GM12878 (cell line): ENCODE data around the gene DCTN5. TPM values are rescaled to one million over a fixed set of nuclear protein-coding genes. Genes with fewer than 3 reads are reported as not detected.

Source experiments
- ASH2L ChIP-seq: fragments of 300-600, 200-600 bp; sonication (generic); IDR thresholded peaks from 2 replicates; pipeline ENCODE4 v1.6.1; 2017; ENCODE audit warnings: low read depth, mild to moderate bottlenecking, borderline replicate concordance
- CBFB ChIP-seq: IDR thresholded peaks from 2 replicates; pipeline ENCODE4 v1.6.1; 2016; ENCODE audit warnings: antibody characterized with exemption, low read depth
- CBX5 ChIP-seq: sonication (generic); IDR thresholded peaks from 2 replicates; pipeline ENCODE4 v1.6.1; 2016; ENCODE audit warnings: low read depth, moderate library complexity, mild to moderate bottlenecking, inconsistent platforms
- DPF2 ChIP-seq: fragments of 450-650 bp; IDR thresholded peaks from 2 replicates; pipeline ENCODE4 v1.6.1; 2017; ENCODE audit warnings: mild to moderate bottlenecking
- ESRRA ChIP-seq: IDR thresholded peaks from 2 replicates; pipeline ENCODE4 v1.6.1; 2012; ENCODE audit warnings: mild to moderate bottlenecking, low read length, improper control_type of control experiment
- FOS ChIP-seq: IDR thresholded peaks from 3 replicates; pipeline ENCODE4 v1.6.1; 2011; ENCODE audit warnings: borderline replicate concordance; ENCODE audit not compliant: insufficient read length; ENCODE audit errors: extremely low read depth
- FOXK2 ChIP-seq: fragments of 450-650 bp; IDR thresholded peaks from 2 replicates; pipeline ENCODE4 v1.6.1; 2017; ENCODE audit warnings: mild to moderate bottlenecking, moderate library complexity
- GATAD2B ChIP-seq: fragments of 450-650 bp; conservative IDR thresholded peaks from 2 replicates; pipeline ENCODE4 v1.6.1; 2017; ENCODE audit warnings: low read depth, mild to moderate bottlenecking, moderate library complexity
- HCFC1 ChIP-seq: fragments of 150-350 bp; IDR thresholded peaks from 2 replicates; pipeline ENCODE4 v1.6.1; 2014; ENCODE audit warnings: low read length
- MTA2 ChIP-seq: fragments of 450-650 bp; IDR thresholded peaks from 2 replicates; pipeline ENCODE4 v1.6.1; 2016; ENCODE audit warnings: low read depth, mild to moderate bottlenecking, moderate library complexity
- MTA3 ChIP-seq: IDR thresholded peaks from 2 replicates; pipeline ENCODE4 v1.6.1; 2012; ENCODE audit warnings: low read length, inconsistent platforms, borderline replicate concordance
- NR2F1 ChIP-seq: fragments of 450-650 bp; conservative IDR thresholded peaks from 2 replicates; pipeline ENCODE4 v1.6.1; 2017; ENCODE audit warnings: mild to moderate bottlenecking
- POLR2AphosphoS2 ChIP-seq: IDR thresholded peaks from 2 replicates; pipeline ENCODE4 v1.6.1; 2011; ENCODE audit warnings: low read depth, mild to moderate bottlenecking, low read length, improper control_type of control experiment, moderate library complexity
- SMAD1 ChIP-seq: fragments of 450-650 bp; IDR thresholded peaks from 2 replicates; pipeline ENCODE4 v1.6.1; 2018; ENCODE audit warnings: mild to moderate bottlenecking, low read depth; ENCODE audit not compliant: partially characterized antibody
- SRF ChIP-seq, 2 experiments: IDR thresholded peaks; 2 replicates each; pipeline ENCODE4 v1.6.1; 2011; ENCODE audit warnings: low read depth in 2 of 2, low read length in 2 of 2, mild to moderate bottlenecking in 1 of 2, moderate library complexity in 1 of 2
- STAT1 ChIP-seq: fragments of 450-650 bp; conservative IDR thresholded peaks from 2 replicates; pipeline ENCODE4 v1.6.1; 2014; ENCODE audit warnings: antibody characterized with exemption, mild to moderate bottlenecking
- SUPT20H ChIP-seq: IDR thresholded peaks from 2 replicates; pipeline ENCODE4 v1.6.1; 2011; ENCODE audit warnings: low read depth, mild to moderate bottlenecking, low read length, moderate library complexity, borderline replicate concordance; ENCODE audit not compliant: control insufficient read depth
- TAF1 ChIP-seq: IDR thresholded peaks from 2 replicates; pipeline ENCODE4 v1.6.1; 2011; ENCODE audit warnings: mild to moderate bottlenecking, low read depth, low read length, borderline replicate concordance
- TBL1XR1 ChIP-seq: IDR thresholded peaks from 2 replicates; pipeline ENCODE4 v1.6.1; 2012; ENCODE audit warnings: low read depth, low read length, improper control_type of control experiment
- TCF12 ChIP-seq: IDR thresholded peaks from 2 replicates; pipeline ENCODE4 v1.6.1; 2011; ENCODE audit warnings: low read depth, mild to moderate bottlenecking, low read length
- ZBED1 ChIP-seq: IDR thresholded peaks from 2 replicates; pipeline ENCODE4 v1.6.1; 2016; ENCODE audit warnings: borderline replicate concordance
- ZNF217 ChIP-seq: fragments of 450-650 bp; IDR thresholded peaks from 2 replicates; pipeline ENCODE4 v1.6.1; 2017; ENCODE audit warnings: antibody characterized with exemption, mild to moderate bottlenecking
- ZNF24 ChIP-seq: fragments of 450-650 bp; IDR thresholded peaks from 2 replicates; pipeline ENCODE4 v1.6.1; 2017; ENCODE audit warnings: antibody characterized with exemption, mild to moderate bottlenecking
- ZNF274 ChIP-seq: IDR thresholded peaks from one replicate; pipeline ENCODE4 v1.8.0; 2011; ENCODE audit not compliant: insufficient read length, insufficient read depth
- ZNF622 ChIP-seq: fragments of 450-650 bp; IDR thresholded peaks from 2 replicates; pipeline ENCODE4 v1.6.1; 2017; ENCODE audit warnings: mild to moderate bottlenecking, inconsistent platforms
- ZZZ3 ChIP-seq: IDR thresholded peaks from 2 replicates; pipeline ENCODE4 v1.6.1; 2011; ENCODE audit warnings: low read depth; ENCODE audit not compliant: control insufficient read depth, insufficient read length
- polyA plus RNA-seq, 11 experiments: library from polyadenylated mRNA; depleted of rRNA in 4 of 11; unstranded in 6 of 11; stranded (reverse) in 5 of 11; fragments of >200 nt; fragmentation: Nextera tagmentation in 4 of 11; fragmentation: Illumina TruSeq in 1 of 11; extraction: Ambion mirVana in 4 of 11; extraction: Trizol in 1 of 11; gene quantifications; 1 replicate in 1 of 11; 2 replicates in 10 of 11; pipeline versions ENCODE4 v1.2.1 to v1.2.3, GENCODE V29; 2011 to 2016; ENCODE audit warnings: inconsistent platforms in 2 of 11, missing spikeins in 2 of 11, low read depth in 1 of 11
- total RNA-seq, 4 experiments: library from RNA; depleted of rRNA in 3 of 4; stranded (reverse); fragments of >200 nt in 3 of 4; fragmentation: Illumina TruSeq in 1 of 4; extraction: Trizol in 1 of 4; gene quantifications; 2 replicates each; pipeline versions ENCODE4 v1.2.1 to v1.2.3, GENCODE V29; 2013 to 2021
- TF ChIP-seq, protein P1 (sequence below): fragments of 450-650 bp; IDR thresholded peaks from 2 replicates; pipeline ENCODE4 v1.6.1; 2016; ENCODE audit warnings: mild to moderate bottlenecking, moderate library complexity, borderline replicate concordance
- TF ChIP-seq, protein P2 (sequence below): fragments of 450-650 bp; IDR thresholded peaks from 2 replicates; pipeline ENCODE4 v1.6.1; 2018; ENCODE audit warnings: borderline replicate concordance, mild to moderate bottlenecking; ENCODE audit not compliant: partially characterized antibody

DCTN5 gene
- total and polyA plus RNA-seq, 10 of the 15 experiments (the other 5 are each of a cell fraction or from before 2014, with no cell fraction given): 49.1 to 153 (median 81.4) TPM

DNA sequence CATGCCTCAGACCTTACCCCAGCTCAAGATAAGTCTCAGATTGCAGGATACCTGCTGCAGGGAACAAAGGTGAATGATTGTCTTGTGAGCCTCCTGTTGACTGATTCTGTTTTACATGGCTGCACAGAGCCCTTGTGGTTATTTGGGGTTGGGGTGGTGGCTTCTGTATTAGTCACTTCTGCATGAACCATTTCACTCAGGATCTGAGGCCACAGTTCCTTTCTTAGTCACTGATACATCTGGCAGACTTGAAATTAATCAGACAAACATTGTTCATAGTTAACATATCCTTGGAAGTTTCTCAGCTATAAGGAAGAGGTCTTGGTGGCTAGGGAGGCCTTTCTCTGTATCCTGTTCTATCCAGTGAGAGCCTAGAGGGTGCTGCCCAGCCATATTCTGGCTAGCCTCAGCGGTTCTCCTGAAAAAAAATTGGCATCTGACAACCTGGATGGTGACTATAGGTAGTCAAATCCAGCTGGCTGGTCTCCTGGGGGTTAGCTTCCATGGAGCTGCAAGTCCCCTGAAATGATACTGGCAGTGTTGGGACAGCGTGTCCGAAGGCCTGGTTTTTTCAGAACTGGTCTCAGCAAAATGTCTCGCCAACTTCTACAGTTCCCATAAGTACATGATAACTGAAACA lies 29.0 kb downstream of the DCTN5 start (continued):
- TF ChIP-seq, protein P1, sequence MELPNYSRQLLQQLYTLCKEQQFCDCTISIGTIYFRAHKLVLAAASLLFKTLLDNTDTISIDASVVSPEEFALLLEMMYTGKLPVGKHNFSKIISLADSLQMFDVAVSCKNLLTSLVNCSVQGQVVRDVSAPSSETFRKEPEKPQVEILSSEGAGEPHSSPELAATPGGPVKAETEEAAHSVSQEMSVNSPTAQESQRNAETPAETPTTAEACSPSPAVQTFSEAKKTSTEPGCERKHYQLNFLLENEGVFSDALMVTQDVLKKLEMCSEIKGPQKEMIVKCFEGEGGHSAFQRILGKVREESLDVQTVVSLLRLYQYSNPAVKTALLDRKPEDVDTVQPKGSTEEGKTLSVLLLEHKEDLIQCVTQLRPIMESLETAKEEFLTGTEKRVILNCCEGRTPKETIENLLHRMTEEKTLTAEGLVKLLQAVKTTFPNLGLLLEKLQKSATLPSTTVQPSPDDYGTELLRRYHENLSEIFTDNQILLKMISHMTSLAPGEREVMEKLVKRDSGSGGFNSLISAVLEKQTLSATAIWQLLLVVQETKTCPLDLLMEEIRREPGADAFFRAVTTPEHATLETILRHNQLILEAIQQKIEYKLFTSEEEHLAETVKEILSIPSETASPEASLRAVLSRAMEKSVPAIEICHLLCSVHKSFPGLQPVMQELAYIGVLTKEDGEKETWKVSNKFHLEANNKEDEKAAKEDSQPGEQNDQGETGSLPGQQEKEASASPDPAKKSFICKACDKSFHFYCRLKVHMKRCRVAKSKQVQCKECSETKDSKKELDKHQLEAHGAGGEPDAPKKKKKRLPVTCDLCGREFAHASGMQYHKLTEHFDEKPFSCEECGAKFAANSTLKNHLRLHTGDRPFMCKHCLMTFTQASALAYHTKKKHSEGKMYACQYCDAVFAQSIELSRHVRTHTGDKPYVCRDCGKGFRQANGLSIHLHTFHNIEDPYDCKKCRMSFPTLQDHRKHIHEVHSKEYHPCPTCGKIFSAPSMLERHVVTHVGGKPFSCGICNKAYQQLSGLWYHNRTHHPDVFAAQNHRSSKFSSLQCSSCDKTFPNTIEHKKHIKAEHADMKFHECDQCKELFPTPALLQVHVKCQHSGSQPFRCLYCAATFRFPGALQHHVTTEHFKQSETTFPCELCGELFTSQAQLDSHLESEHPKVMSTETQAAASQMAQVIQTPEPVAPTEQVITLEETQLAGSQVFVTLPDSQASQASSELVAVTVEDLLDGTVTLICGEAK: no peak
- TF ChIP-seq NR2F1: peak; percentile 92
- no peak for TF ChIP-seq SMAD1
- peak; percentile 97 for TF ChIP-seq TCF12
- no peak for TF ChIP-seq HCFC1
- no peak for TF ChIP-seq ZNF274
- no peak for TF ChIP-seq POLR2AphosphoS2
- no peak for TF ChIP-seq SUPT20H
- TF ChIP-seq, protein P2, sequence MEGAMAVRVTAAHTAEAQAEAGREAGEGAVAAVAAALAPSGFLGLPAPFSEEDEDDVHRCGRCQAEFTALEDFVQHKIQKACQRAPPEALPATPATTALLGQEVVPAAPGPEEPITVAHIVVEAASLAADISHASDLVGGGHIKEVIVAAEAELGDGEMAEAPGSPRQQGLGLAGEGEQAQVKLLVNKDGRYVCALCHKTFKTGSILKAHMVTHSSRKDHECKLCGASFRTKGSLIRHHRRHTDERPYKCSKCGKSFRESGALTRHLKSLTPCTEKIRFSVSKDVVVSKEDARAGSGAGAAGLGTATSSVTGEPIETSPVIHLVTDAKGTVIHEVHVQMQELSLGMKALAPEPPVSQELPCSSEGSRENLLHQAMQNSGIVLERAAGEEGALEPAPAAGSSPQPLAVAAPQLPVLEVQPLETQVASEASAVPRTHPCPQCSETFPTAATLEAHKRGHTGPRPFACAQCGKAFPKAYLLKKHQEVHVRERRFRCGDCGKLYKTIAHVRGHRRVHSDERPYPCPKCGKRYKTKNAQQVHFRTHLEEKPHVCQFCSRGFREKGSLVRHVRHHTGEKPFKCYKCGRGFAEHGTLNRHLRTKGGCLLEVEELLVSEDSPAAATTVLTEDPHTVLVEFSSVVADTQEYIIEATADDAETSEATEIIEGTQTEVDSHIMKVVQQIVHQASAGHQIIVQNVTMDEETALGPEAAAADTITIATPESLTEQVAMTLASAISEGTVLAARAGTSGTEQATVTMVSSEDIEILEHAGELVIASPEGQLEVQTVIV: no peak
- peak; percentile 99 for TF ChIP-seq CBFB
- TF ChIP-seq TAF1: no peak
- peak; percentile 94 for TF ChIP-seq TBL1XR1
- peak; percentile 94 for TF ChIP-seq MTA2
- 0 out of 2 replicates have a peak, but pooled peaks have one; percentile 28 for TF ChIP-seq ZNF24
- no peak for TF ChIP-seq ZZZ3
- peak; percentile 66; the same call in 1 of the 2 replicates for TF ChIP-seq ZNF217
- peak; percentile 93; the same call in 1 of the 2 replicates for TF ChIP-seq ZBED1
- no peak for TF ChIP-seq FOS
- TF ChIP-seq STAT1: no peak
- peak in 1 of 2 experiments; percentile 94; a peak in 2 of 4 replicates for TF ChIP-seq SRF (IDR thresholded peaks at IDR 0.05; ENCODE audit: low read depth in 2 of 2, low read length in 2 of 2)
- no peak for TF ChIP-seq FOXK2
- no peak for TF ChIP-seq ASH2L
- peak; percentile 83; the same call in 1 of the 2 replicates for TF ChIP-seq CBX5
- TF ChIP-seq MTA3: peak; percentile 96; the same call in 1 of the 2 replicates
- no peak for TF ChIP-seq ESRRA
- TF ChIP-seq ZNF622: no peak
- peak; percentile 51; the same call in 1 of the 2 replicates for TF ChIP-seq GATAD2B
- TF ChIP-seq DPF2: peak; percentile 98
